WERI-Rb-1 (cell line): ENCODE data around the gene CLINT1.
A peak's percentile ranks its signal among the peaks of the same experiment; 100 is the strongest.

ENCODE experiments used
- DNase-seq: peaks from one replicate; pipeline ENCODE4 v3.0.0-alpha.2; 2020
- H3K27ac ChIP-seq: fragments of 250-450 bp; sonication (Bioruptor Pico); 2 replicates; pipeline ENCODE4 v1.5.1; 2020; ENCODE audit warnings: mild to moderate bottlenecking, moderate library complexity
- H3K27me3 ChIP-seq: fragments of 250-450 bp; sonication (Bioruptor Pico); 2 replicates; pipeline ENCODE4 v1.5.1; 2021; ENCODE audit warnings: mild to moderate bottlenecking, low read depth, moderate library complexity; ENCODE audit not compliant: insufficient read depth, severe bottlenecking
- H3K36me3 ChIP-seq: fragments of 250-450 bp; sonication (Bioruptor Pico); 2 replicates; pipeline ENCODE4 v1.5.1; 2020; ENCODE audit warnings: mild to moderate bottlenecking, moderate library complexity
- H3K4me3 ChIP-seq: 2 replicates; pipeline ENCODE4 v1.5.1; 2011; ENCODE audit warnings: low read depth, mild to moderate bottlenecking, control low read depth, low read length
- H3K9me3 ChIP-seq: fragments of 250-450 bp; sonication (Bioruptor Pico); 2 replicates; pipeline ENCODE4 v1.5.1; 2021; ENCODE audit warnings: mild to moderate bottlenecking, moderate library complexity; ENCODE audit not compliant: severe bottlenecking
- CTCF ChIP-seq: IDR thresholded peaks from 2 replicates; pipeline ENCODE4 v1.5.1; 2011; ENCODE audit warnings: low read depth, mild to moderate bottlenecking, control low read depth, inconsistent platforms, low read length

Gene CLINT1

GRCh38 chr5:157747766-157748700 is 110.9 kb downstream of the CLINT1 start:
- no peak overlapping the region for H3K4me3 ChIP-seq
- peaks cover 4% of the 10 kb centered on the region; the same call in 1 of the 2 replicates for H3K36me3 ChIP-seq
- DNase-seq: no peak
- no peaks in the 10 kb centered on the region for H3K9me3 ChIP-seq
- H3K27ac ChIP-seq: no peak overlapping the region
- no peak for TF ChIP-seq CTCF
- H3K27me3 ChIP-seq: no peaks in the 10 kb centered on the region

- no peak for TF ChIP-seq CTCF
- H3K9me3 ChIP-seq: no peaks in the 10 kb centered on the region
- H3K27ac ChIP-seq: no peak overlapping the region
- no peaks in the 10 kb centered on the region for H3K27me3 ChIP-seq
- H3K36me3 ChIP-seq: peaks cover 1% of the 10 kb centered on the region; the same call in 1 of the 2 replicates
- H3K4me3 ChIP-seq: no peak overlapping the region
- no peak for DNase-seq
Measured at GRCh38 chr5:157747173-157747740, 111.7 kb downstream of the CLINT1 start.

- no peaks in the 10 kb centered on the region; the same call in 1 of the 2 replicates for H3K36me3 ChIP-seq
- H3K4me3 ChIP-seq: no peak overlapping the region
- no peaks in the 10 kb centered on the region for H3K9me3 ChIP-seq
- no peak for DNase-seq
- H3K27ac ChIP-seq: no peak overlapping the region
- TF ChIP-seq CTCF: no peak
- H3K27me3 ChIP-seq: no peaks in the 10 kb centered on the region
Measured at GRCh38 chr5:157745041-157745456, 113.9 kb downstream of the CLINT1 start.

GRCh38 chr5:157744051-157745011 is 114.6 kb downstream of the CLINT1 start:
- no peak for TF ChIP-seq CTCF
- H3K27me3 ChIP-seq: no peaks in the 10 kb centered on the region
- H3K9me3 ChIP-seq: no peaks in the 10 kb centered on the region
- peak; percentile 30 for DNase-seq
- peak overlapping the region; percentile 65 for H3K27ac ChIP-seq
- H3K36me3 ChIP-seq: peaks cover 3% of the 10 kb centered on the region; the same call in 1 of the 2 replicates
- H3K4me3 ChIP-seq: peak overlapping the region; percentile 64

GRCh38 chr5:157743163-157744050 is 115.5 kb downstream of the CLINT1 start, which contains the start of gene LSM11:
LSM11 (plus strand) TSS chr5:157743712; CDS start chr5:157743751, 39 bp downstream.
- peak; percentile 99 for TF ChIP-seq CTCF
- peak; percentile 88 for DNase-seq
- Histone ChIP-seq H3K9me3 (no peaks in the 10 kb centered on the region), H3K27me3 (no peaks in the 10 kb centered on the region), H3K4me3 (peak within 1 kb of the TSS; percentile 64), H3K27ac (peak within 1 kb of the TSS; percentile 65), H3K36me3 (peaks cover 3% of the 10 kb centered on the region; the same call in 1 of the 2 replicates)
